SJCRH30 (cell line): ENCODE measurements around the gene FSTL5. TPM values are rescaled to one million over a fixed set of nuclear protein-coding genes. Genes with fewer than 3 reads are reported as not detected.

Source experiments
- DNase-seq, 2 experiments: peaks; one replicate each; pipeline ENCODE4 v3.0.0-alpha.2; 2015 to 2020
- H3K27ac ChIP-seq: fragments of 250-450 bp; sonication (Bioruptor Pico); 2 replicates; pipeline ENCODE4 v1.5.1; 2020; ENCODE audit warnings: mild to moderate bottlenecking, moderate library complexity
- H3K27me3 ChIP-seq: fragments of 250-450 bp; sonication (Bioruptor Pico); 2 replicates; pipeline ENCODE4 v1.5.1; 2020; ENCODE audit warnings: mild to moderate bottlenecking, moderate library complexity
- H3K36me3 ChIP-seq: fragments of 250-450 bp; sonication (Bioruptor Pico); 2 replicates; pipeline ENCODE4 v1.5.1; 2020; ENCODE audit warnings: mild to moderate bottlenecking, moderate library complexity
- H3K4me1 ChIP-seq: fragments of 250-450 bp; sonication (Bioruptor Pico); 2 replicates; pipeline ENCODE4 v1.5.1; 2020; ENCODE audit warnings: mild to moderate bottlenecking, moderate library complexity
- H3K4me3 ChIP-seq: fragments of 250-450 bp; sonication (Bioruptor Pico); 2 replicates; pipeline ENCODE4 v1.5.1; 2020; ENCODE audit warnings: mild to moderate bottlenecking, moderate library complexity
- H3K9me3 ChIP-seq: fragments of 250-450 bp; sonication (Bioruptor Pico); replicated peaks from 2 replicates; pipeline ENCODE4 v1.5.1; 2020; ENCODE audit warnings: mild to moderate bottlenecking, moderate library complexity
- total RNA-seq: library from RNA; depleted of rRNA; stranded (reverse); fragments of >200 nt; shearing (Covaris generic); gene quantifications from 2 replicates; pipeline ENCODE4 v1.2.3, GENCODE V29; 2014

Gene FSTL5
- total RNA-seq, 1 experiment from 2014 or later: 0.02 TPM

DNA sequence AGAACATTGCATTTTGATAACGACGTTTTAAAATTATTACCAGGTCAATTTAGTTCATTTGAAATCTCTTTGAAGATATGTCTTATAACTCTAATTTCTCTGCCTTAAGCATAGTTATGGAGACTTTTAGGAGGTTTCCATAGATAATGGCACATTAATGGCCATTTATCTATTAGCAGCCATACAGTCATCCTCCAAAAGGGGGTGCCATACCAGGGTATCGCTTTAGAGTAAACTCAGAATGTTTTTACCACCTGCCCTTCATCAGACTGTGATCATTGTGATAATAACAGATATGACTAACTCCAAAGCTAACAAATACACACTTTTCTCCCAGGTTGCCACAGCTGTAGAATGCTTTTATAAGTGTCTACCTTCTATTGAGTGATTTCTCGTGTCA, 461.5 kb downstream of the FSTL5 start:
- DNase-seq: no peak

DNA sequence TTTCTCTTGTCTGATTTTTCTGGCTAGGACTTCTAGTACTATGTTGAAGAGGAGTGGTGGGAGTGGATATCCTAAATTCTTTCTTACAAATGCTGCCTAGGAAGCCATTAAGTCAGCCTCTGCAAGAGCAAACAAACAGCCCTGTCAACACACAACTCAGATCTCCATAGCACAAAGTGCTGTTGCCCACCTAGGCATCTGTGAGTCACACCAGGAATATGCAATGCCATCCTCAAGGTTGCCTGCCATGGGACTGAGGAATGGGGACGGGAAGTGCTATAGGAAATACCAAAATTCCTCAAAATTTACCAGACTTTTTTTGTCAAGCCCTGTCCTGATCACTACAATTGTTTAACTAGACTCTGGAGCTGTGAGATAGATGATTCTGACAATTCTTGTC, 466.9 kb downstream of the FSTL5 start:
- H3K27me3 ChIP-seq: no peaks in the 10 kb centered on the region
- no peak overlapping the region for H3K4me3 ChIP-seq
- DNase-seq: no peak
- H3K27ac ChIP-seq: no peak overlapping the region
- no peaks in the 10 kb centered on the region for H3K4me1 ChIP-seq
- no peaks in the 10 kb centered on the region for H3K36me3 ChIP-seq
- H3K9me3 ChIP-seq: no peaks in the 10 kb centered on the region

More for the DNA sequence above, 461.5 kb downstream of the FSTL5 start:
- Histone ChIP-seq H3K36me3 (no peaks in the 10 kb centered on the region), H3K27ac (no peak overlapping the region), H3K27me3 (no peaks in the 10 kb centered on the region), H3K4me1 (no peaks in the 10 kb centered on the region), H3K9me3 (no peaks in the 10 kb centered on the region), H3K4me3 (no peak overlapping the region)

DNA sequence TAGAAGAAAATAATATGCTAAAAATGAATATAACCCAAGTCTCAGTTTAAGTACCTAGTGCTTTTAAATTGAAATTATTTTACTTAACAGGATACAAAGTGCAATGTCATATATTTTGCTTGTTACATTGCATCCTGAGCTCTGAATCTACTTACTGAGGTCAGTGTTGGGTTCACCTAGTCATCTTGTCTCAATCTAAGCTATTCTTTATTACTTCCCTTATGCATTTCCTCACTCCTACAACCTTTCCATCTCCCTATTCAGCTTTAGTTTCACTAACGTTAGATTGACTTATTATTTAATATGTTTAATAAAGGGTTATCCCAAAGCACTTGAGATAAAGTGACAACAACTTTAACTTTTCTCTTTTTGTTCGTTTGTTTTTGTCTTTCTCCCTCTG, 483.7 kb downstream of the FSTL5 start:
- H3K27me3 ChIP-seq: no peaks in the 10 kb centered on the region
- H3K36me3 ChIP-seq: no peaks in the 10 kb centered on the region
- H3K9me3 ChIP-seq: no peaks in the 10 kb centered on the region
- no peak overlapping the region for H3K4me3 ChIP-seq
- H3K4me1 ChIP-seq: no peaks in the 10 kb centered on the region
- no peak for DNase-seq
- no peak overlapping the region for H3K27ac ChIP-seq

DNA sequence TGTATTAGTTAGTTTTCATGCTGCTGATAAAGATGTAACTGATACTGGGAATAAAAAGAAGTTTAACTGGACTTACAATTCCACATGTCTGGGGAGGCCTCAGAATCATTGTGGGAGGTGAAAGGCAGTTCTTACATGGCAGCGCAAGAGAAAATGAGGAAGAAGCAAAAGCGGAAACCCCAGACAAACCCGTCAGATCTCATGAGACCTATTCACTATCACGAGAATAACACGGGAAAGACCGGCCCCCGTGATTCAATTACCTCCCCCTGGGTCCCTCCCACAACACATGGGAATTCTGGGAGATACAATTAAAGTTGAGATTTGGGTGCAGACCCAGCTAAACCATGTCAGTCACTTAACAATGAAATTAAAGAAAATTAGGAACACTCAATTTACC, 499.1 kb downstream of the FSTL5 start:
- Histone ChIP-seq H3K27ac (no peak overlapping the region), H3K4me3 (no peak overlapping the region), H3K4me1 (no peaks in the 10 kb centered on the region), H3K9me3 (no peaks in the 10 kb centered on the region), H3K27me3 (no peaks in the 10 kb centered on the region), H3K36me3 (no peaks in the 10 kb centered on the region)
- DNase-seq: no peak

DNA sequence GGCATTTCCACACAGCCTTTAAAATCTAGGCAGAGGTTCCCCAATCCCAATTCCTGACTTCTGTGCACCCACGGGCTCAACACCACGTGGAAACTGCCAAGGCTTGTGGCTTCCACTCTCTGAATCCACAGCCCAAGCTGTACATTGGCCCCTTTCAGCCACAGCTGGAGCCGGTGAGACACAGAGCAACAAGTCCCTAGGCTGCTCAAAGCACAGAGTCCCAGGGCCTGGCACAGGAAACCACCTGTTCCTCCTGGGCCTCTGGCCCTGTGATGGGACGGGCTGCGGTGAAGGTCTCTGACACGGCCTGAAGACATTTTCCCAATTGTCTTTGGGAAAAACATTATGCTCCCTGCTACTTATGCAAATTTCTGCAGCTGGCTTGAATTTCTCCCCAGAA, 500.0 kb downstream of the FSTL5 start:
- Histone ChIP-seq H3K36me3 (no peaks in the 10 kb centered on the region), H3K4me3 (no peak overlapping the region), H3K27ac (no peak overlapping the region), H3K9me3 (no peaks in the 10 kb centered on the region), H3K4me1 (no peaks in the 10 kb centered on the region), H3K27me3 (no peaks in the 10 kb centered on the region)
- no peak for DNase-seq

DNA sequence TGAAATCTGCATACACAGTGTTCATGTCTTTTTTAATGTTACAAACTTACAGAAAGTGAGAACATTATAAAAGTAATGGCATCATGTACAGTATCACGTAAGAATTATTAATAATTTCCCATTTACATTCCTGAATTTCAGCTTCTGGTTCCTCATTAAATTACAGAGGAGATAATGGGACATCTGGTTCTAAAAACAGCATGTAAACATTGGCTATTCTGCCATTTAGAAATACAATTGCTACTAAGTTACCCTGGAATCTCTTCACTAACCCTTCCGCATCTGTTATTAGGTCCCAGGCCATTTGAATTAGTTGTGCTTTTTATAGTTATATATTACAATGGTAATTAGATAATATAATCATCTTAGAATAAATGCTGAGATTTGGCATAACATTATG, 505.1 kb downstream of the FSTL5 start:
- no peak for DNase-seq
- no peak overlapping the region for H3K4me3 ChIP-seq
- no peaks in the 10 kb centered on the region for H3K36me3 ChIP-seq
- no peak overlapping the region for H3K27ac ChIP-seq
- no peaks in the 10 kb centered on the region for H3K9me3 ChIP-seq
- no peaks in the 10 kb centered on the region for H3K27me3 ChIP-seq
- no peaks in the 10 kb centered on the region for H3K4me1 ChIP-seq

DNA sequence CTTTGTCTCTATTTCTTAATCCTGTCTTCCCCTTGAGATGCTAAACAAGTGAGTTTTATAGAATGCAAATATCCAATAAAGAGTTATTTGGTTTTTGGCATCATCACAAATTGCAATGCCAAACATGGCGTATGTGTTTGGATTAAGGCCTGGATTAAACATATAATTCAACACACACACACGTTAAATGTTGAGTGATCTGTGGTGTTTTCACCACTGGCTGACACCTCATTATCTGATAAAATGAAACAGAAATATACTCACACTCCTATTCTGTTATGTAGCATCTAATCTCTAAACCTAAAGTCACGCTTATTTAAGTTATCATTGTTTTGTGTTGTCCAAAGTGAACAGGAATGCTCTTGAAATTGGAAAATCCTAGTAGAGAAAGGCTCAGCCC, 506.2 kb downstream of the FSTL5 start:
- H3K27ac ChIP-seq: no peak overlapping the region
- no peaks in the 10 kb centered on the region for H3K4me1 ChIP-seq
- no peak overlapping the region for H3K4me3 ChIP-seq
- no peaks in the 10 kb centered on the region for H3K27me3 ChIP-seq
- H3K36me3 ChIP-seq: no peaks in the 10 kb centered on the region
- H3K9me3 ChIP-seq: no peaks in the 10 kb centered on the region
- no peak for DNase-seq

DNA sequence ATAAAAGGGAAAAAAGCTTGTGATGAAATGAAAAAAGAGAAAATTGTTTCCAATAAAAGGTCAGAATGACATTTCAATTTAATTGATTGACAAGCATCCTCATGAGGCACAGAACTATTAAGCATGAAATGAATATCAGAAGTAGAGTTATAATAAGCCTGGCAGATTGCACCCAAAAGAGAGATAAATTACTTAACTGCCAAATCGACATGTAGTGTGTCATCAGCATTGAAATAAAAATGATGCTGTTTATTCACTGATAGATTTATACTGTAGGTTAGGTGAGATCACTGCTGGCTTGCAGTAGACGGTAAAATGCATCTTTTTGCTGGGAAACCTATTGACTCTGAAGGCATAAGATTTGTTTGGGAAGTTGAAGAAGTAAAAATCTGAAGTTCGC, 507.2 kb downstream of the FSTL5 start:
- Histone ChIP-seq H3K9me3 (no peaks in the 10 kb centered on the region), H3K4me1 (no peaks in the 10 kb centered on the region), H3K27ac (no peak overlapping the region), H3K27me3 (no peaks in the 10 kb centered on the region), H3K4me3 (no peak overlapping the region), H3K36me3 (no peaks in the 10 kb centered on the region)
- DNase-seq: no peak

DNA sequence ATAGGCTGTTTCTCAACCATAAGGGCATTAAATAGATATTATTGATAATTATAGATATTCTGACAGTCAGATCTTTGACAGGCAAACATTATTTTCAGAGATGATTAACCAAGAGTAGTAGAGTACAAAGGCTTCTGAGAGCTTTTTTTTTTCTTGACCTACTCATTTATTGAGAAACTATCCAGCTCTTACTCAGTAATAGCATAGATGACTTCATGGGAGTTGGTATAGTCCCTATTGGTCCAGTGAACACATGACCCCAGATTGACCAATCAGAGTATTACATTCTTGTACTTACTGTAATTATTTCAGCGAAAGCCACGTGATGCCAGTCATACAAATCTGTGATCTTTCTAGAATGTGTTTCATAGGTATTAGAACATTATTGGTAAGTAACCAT, 508.7 kb downstream of the FSTL5 start:
- no peaks in the 10 kb centered on the region for H3K27me3 ChIP-seq
- H3K9me3 ChIP-seq: no peaks in the 10 kb centered on the region
- no peaks in the 10 kb centered on the region for H3K36me3 ChIP-seq
- DNase-seq: no peak
- H3K27ac ChIP-seq: no peak overlapping the region
- H3K4me1 ChIP-seq: no peaks in the 10 kb centered on the region
- no peak overlapping the region for H3K4me3 ChIP-seq

DNA sequence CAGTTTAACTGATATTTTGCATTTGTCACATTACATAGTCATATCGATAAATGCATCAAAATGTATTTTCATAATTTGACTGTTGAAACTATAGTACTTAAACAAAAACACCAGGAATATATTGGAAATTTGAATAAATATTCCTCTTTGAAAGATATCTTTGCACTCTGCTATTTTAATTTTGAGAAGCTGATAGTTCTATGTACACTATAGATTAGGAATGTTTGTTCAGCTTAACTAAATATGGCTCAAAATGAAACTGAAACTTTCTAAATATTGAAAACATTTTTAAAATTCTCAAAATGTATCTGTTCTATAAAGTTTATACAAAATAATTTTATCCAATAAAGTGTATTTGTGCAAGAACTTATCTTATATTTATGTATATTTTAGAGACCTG, 510.1 kb downstream of the FSTL5 start:
- Histone ChIP-seq H3K4me1 (no peaks in the 10 kb centered on the region), H3K4me3 (no peak overlapping the region), H3K27me3 (no peaks in the 10 kb centered on the region), H3K36me3 (no peaks in the 10 kb centered on the region), H3K9me3 (no peaks in the 10 kb centered on the region), H3K27ac (no peak overlapping the region)
- DNase-seq: no peak

DNA sequence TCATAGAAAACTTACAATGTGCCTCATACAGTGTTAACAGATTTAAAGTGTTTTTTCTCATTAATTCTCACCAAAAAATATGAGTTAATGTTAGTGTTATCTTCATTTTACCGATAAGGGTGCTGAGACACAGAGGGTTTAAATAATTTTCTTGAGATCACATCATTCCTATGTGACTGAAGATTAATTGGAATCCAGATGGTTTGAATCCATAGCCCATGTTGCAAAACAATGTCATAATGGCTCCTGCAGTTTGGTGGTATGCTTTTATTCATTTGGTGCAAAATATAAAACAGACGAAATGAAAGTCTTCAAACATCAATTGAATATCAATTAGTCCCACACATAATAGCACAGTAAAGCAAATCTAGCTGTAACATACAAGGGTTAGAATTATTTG, 512.2 kb downstream of the FSTL5 start:
- Histone ChIP-seq H3K27me3 (no peaks in the 10 kb centered on the region), H3K4me1 (no peaks in the 10 kb centered on the region), H3K27ac (no peak overlapping the region), H3K9me3 (no peaks in the 10 kb centered on the region), H3K4me3 (no peak overlapping the region), H3K36me3 (no peaks in the 10 kb centered on the region)
- no peak for DNase-seq

DNA sequence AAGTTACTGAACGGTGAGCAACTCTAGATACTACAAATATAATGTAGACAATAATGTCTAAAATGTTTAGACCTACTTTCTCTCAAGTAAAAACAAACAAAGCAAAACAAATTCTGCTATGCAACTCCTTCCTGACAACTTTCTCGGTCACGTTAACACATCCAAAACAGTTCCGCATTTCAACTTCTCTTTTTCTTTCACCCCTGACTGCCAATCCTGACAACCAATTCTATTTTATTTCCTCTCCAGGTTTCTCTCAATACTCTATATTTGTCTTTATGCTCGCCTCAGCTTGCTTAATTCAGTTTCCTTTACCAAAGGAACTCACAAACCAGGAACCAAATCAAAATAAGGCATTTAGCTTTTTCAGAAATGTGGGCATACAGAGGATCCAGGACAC, 513.0 kb downstream of the FSTL5 start:
- no peak overlapping the region for H3K27ac ChIP-seq
- DNase-seq: no peak
- H3K27me3 ChIP-seq: no peaks in the 10 kb centered on the region
- H3K4me3 ChIP-seq: no peak overlapping the region
- no peaks in the 10 kb centered on the region for H3K9me3 ChIP-seq
- no peaks in the 10 kb centered on the region for H3K4me1 ChIP-seq
- no peaks in the 10 kb centered on the region for H3K36me3 ChIP-seq

DNA sequence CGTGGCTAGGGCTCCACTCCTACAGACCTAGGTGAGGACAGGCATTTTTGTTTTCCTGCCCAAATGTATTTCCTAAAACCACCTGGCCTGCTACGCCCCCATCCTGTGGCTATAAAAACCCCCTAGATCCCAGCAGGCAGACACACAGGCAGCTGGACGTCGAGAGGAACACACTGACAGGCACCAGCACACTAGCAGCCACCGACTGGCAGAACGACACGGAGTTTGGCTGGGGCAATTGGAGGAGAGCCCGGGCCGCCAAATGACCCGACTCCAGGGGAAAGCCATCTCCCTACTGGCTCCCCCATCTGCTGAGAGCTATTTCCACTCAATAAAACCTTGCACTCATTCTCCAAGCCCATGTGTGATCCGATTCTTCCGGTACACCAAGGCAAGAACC, 516.0 kb downstream of the FSTL5 start:
- Histone ChIP-seq H3K27me3 (no peaks in the 10 kb centered on the region), H3K27ac (no peak overlapping the region), H3K4me3 (no peak overlapping the region), H3K36me3 (no peaks in the 10 kb centered on the region), H3K4me1 (no peaks in the 10 kb centered on the region), H3K9me3 (no peaks in the 10 kb centered on the region)
- no peak for DNase-seq

DNA sequence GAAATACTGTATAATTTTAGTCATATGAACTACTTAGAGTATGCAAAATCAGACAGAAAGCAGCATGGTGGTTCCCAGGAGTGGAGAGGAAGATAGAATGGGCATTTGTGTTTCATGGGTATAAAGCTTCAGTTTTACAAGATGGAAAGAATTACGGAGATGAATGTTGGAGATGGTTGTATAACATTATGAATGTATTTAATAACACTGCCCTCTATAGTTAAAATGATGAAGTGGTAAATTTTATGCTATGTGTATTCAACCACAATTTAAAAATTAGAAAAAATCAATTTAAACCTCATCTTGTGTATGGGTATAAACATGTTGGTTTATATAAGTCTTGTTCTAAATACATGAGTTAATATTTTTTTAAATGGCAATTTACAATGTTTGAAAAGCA, 521.1 kb downstream of the FSTL5 start:
- no peaks in the 10 kb centered on the region for H3K9me3 ChIP-seq
- H3K36me3 ChIP-seq: no peaks in the 10 kb centered on the region
- no peak overlapping the region for H3K27ac ChIP-seq
- DNase-seq: peak in 1 of 2 experiments; percentile 13
- H3K4me1 ChIP-seq: no peaks in the 10 kb centered on the region
- H3K4me3 ChIP-seq: no peak overlapping the region
- H3K27me3 ChIP-seq: no peaks in the 10 kb centered on the region

DNA sequence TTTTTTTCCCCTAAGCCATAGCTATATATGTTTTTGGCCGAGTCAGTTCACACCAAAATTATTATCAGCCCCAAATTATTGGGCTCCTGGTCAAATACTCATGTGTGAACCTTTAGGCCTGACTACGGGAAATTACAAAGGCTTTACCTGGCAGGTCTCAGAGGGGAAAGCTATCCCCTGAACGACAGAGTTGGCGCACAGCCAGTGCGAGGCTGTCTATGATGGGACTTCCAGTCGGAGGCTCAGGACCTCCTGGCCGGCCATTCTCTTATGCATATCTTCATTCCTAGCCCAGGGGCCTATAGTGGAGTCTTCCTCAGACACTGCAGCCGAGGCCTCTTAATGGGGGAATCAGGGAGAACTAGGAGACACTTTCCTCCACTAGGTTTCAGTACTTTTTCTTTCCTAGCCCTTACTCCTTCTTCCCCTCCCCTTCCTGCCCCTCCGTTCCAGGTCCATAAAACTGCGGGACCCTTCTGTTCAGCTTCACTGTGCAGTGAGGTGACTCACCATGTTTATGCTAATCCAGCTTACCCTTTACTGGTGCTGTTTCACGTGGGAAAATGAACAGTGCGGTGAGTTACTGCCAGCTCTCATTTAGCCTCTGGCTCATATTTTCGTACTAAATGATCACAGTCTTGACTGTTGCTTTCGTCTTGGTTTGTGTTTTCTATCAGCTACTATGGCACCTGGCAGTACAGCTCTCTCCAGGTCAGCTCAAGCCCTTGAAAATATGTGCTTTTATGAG, 533.9 kb downstream of the FSTL5 start:
- Histone ChIP-seq H3K36me3 (no peaks in the 10 kb centered on the region), H3K4me1 (no peaks in the 10 kb centered on the region), H3K27me3 (no peaks in the 10 kb centered on the region), H3K9me3 (no peaks in the 10 kb centered on the region), H3K4me3 (no peak overlapping the region), H3K27ac (no peak overlapping the region)
- DNase-seq: peak; percentile 3 to 24

DNA sequence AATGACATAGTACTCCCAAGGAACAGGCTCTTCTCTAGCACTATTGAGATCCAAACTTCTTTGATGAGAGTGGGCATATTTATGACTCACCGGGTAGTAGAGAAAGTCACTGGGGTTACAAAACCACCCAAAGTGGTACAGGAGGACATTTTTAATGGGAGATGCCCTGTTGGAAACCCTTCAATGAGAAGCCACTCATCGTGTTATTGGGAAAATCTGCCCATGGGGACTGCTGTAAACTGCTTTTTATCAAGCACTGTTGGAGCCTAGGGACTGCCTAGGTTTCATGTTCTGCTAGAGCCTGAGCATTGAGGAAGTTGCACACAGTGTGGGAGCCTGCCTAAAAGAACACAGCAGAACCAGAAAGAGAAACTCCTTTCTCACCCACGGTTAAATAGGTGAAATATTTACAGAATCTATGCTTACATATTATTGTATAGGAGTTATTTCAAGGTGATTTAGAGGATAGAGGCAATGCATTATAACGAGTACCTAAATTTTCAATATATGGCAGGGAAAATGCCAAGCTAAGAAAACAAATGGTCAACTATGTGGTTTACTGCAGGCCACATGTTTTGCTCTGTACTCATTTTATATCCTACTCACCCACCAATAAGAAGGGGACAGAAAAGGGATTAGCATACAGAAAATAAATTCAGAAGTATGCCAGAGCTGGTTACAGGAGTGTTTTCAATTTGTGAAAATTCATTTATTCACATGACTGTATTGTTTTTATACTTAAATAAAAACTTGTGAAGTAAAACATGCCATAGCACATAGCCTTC, 559.1 kb downstream of the FSTL5 start:
- no peaks in the 10 kb centered on the region for H3K36me3 ChIP-seq

More for the DNA sequence above, 559.1 kb downstream of the FSTL5 start:
- Histone ChIP-seq H3K4me3 (no peak overlapping the region), H3K9me3 (no peaks in the 10 kb centered on the region), H3K27me3 (no peaks in the 10 kb centered on the region), H3K4me1 (no peaks in the 10 kb centered on the region), H3K27ac (no peak overlapping the region)
- no peak for DNase-seq
